Mucosa of rectum (tissue), 2 donors: ENCODE measurements around the gene PPHLN1.

Source experiments
- H3K27ac ChIP-seq, 2 donors: one replicate each; pipeline ENCODE4 v1.7.0; 2013; ENCODE audit warnings: inconsistent platforms in 2 of 2, low read depth in 2 of 2, low read length in 2 of 2
- H3K27me3 ChIP-seq, 2 donors: one replicate each; pipeline ENCODE4 v1.7.0; 2013; ENCODE audit warnings: low read length in 2 of 2; ENCODE audit not compliant: control insufficient read depth in 2 of 2, insufficient read depth in 2 of 2
- H3K36me3 ChIP-seq, 2 donors: one replicate each; pipeline ENCODE4 v1.7.0; 2013; ENCODE audit warnings: low read length in 2 of 2; ENCODE audit not compliant: control insufficient read depth in 2 of 2, insufficient read depth in 2 of 2
- H3K4me1 ChIP-seq, 2 donors: one replicate each; pipeline ENCODE4 v1.7.0; 2013; ENCODE audit warnings: low read length in 2 of 2, mild to moderate bottlenecking in 1 of 2; ENCODE audit not compliant: control insufficient read depth in 2 of 2, insufficient read depth in 2 of 2
- H3K4me3 ChIP-seq, 2 donors: one replicate each; pipeline ENCODE4 v1.7.0; 2013; ENCODE audit warnings: low read length in 2 of 2
- H3K9ac ChIP-seq, 2 donors: one replicate each; pipeline ENCODE4 v1.7.0; 2013; ENCODE audit warnings: low read length in 2 of 2, low read depth in 1 of 2, mild to moderate bottlenecking in 1 of 2
- H3K9me3 ChIP-seq, 2 donors: one replicate each; pipeline ENCODE4 v1.7.0; 2013; ENCODE audit warnings: low read length in 2 of 2; ENCODE audit not compliant: control insufficient read depth in 2 of 2
- donor health status: healthy.
- donor health status: Normal muscosa, but diverticular disease.

The PPHLN1 gene

DNA sequence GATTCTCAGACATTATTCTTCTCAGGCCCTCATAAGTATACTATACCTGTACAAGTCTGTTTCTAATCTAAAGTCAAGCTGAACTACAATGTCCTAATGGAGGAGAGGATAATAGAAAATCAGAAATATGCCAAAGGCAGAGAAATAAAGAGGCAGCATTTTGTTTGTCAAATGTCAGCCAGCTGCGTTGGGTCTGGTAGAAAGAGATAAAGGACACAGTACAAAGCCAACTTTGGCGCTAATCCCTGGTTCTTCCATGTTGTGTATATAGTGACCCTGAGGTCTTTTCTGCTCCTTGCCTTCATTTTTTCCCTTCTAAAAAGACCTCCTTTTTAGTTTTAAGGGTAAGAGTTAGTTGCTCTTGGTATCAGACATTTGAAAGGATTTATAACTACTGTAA is 160.4 kb downstream of the PPHLN1 start:
- Histone ChIP-seq H3K27me3 (peaks cover 5 to 25% of the 10 kb centered on the region in 2 donors), H3K4me1 (peaks cover 0 to 5% of the 10 kb centered on the region in 2 donors), H3K4me3 (no peak overlapping the region)

DNA sequence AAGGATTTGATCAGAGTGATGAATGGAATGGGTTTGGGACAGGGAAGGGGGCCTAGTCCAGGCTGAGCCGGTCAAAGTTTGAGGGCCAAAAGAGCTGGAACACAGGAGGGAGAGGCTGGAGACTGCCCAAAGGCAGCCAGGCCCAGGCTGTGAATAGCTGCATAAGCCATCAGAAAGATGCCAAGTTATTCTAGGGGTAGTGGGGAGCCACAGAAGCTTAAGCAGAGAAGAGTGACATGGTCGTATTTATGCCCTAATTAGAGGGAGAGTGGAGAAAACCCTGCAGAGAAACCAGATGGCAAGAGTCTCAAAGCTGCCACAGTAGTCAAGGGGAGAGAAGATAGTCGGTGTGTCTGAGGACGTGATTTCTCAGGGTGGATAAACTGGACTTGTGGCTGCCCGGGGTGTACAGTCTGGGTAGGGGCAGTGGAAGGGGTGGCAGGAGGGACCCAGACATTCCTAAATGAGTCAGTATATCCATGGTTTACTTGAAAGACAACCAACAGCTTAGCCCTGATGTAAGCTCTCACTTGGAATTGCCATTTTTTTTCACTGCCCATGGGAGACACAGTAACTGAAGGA is 164.4 kb downstream of the PPHLN1 start:
- Histone ChIP-seq H3K9ac (no peak overlapping the region), H3K27me3 (peaks cover 0 to 11% of the 10 kb centered on the region in 2 donors), H3K4me1 (no peaks in the 10 kb centered on the region), H3K36me3 (no peaks in the 10 kb centered on the region), H3K27ac (no peak overlapping the region), H3K9me3 (no peaks in the 10 kb centered on the region), H3K4me3 (no peak overlapping the region)

More for the DNA sequence above, 160.4 kb downstream of the PPHLN1 start:
- H3K36me3 ChIP-seq, result no peaks in the 10 kb centered on the region
- H3K27ac ChIP-seq, result no peak overlapping the region
- H3K9ac ChIP-seq, result no peak overlapping the region
- H3K9me3 ChIP-seq, result no peaks in the 10 kb centered on the region
